Measurements from ENCODE around the gene KRTAP10-5.
"Not testable (repeated sequence)": the region's sequence is repeated elsewhere in the genome, so short reads cannot be mapped to it uniquely, and the experiment has no call there.

The KRTAP10-5 gene, protein sequence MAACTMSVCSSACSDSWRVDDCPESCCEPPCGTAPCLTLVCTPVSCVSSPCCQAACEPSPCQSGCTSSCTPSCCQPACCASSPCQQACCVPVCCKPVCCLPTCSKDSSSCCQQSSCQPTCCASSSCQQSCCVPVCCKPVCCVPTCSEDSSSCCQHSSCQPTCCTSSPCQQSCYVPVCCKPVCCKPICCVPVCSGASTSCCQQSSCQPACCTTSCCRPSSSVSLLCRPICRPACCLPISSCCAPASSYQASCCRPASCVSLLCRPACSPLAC

DNA sequence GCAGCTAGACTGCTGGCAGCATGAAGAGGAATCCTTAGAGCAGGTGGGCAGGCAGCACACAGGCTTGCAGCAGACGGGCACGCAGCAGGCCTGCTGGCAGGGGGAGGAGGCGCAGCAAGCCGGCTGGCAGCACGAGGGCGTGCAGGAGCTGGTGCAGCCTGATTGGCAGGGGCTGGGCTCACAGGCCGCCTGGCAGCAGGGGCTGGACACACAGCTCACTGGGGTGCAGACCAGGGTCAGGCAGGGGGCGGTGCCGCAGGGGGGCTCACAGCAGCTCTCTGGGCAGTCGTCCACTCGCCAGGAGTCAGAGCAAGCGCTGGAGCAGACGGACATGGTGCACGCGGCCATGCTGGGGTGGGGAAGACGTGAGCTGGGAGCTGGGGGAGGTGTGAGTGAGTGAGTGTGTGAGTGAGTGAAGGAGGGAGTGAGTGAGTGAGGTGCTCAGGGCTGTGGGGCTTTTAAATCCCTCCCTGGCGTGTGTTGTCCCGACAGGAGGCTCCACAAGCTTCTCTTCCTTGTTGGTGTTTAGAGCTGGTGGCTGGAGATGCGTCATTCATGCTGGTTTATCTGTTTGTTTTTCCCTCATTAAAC is at the start of gene KRTAP10-5:
TSS of gene KRTAP10-5 (minus strand) at position 374 of the 591 bp plus-strand sequence. CDS start at position 348, 26 bp downstream.
- FAIRE-seq: not testable (repeated sequence)

DNA sequence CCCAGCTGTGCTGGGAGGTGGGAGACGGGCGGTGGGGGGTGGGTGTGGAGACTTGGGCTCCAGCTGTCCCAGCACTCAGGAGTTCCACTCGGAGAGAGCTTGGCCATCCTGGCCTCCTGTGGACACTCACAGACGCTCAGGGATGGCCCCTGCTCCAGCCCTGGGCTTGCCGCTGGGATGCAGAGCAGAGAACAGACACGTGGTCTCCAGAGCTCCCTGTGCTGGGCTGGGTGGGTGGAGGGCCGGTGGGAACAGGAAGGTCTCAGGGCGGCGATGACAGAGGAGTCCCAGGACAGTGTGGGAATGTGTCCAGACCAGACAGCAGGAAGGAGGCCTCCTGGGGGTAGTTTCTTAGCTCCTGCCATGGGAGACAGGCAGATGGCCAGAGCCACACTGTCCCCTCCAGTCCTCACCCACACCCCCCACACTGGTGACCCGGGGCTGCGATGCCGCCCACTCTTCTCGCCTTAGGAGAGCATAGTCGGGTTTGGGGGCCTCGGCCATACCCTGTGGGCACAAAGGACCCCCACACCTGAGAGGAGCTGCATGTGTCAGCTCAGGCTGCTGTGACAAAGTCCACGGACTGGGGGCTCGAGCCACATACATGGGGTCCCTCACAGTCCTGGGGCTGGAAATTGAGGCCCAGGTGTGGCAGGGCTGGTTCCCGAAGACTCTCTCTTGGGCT is 48.4 kb upstream of the KRTAP10-5 start:
- FAIRE-seq: no peak

GRCh38 chr21:44627831-44628233 is 47.4 kb upstream of the KRTAP10-5 start:
- FAIRE-seq: not testable (repeated sequence)

DNA sequence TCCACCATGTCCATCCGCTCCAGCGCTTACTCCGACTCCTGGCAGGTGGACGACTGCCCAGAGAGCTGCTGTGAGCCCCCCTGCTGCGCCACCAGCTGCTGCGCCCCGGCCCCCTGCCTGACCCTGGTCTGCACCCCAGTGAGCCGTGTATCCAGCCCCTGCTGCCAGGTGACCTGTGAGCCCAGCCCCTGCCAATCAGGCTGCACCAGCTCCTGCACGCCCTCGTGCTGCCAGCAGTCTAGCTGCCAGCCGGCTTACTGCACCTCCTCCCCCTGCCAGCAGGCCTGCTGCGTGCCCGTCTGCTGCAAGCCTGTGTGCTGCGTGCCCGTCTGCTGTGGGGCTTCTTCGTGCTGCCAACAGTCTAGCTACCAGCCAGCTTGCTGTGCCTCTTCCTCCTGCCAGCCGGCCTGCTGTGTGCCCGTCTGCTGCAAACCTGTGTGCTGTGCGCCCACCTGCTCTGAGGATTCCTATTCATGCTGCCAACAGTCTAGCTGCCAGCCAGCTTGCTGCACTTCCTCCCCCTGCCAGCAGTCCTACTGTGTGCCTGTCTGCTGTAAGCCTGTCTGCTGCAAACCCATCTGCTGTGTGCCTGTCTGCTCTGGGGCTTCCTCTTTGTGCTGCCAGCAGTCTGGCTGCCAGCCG is 46.9 kb upstream of the KRTAP10-5 start:
- not testable (repeated sequence) for FAIRE-seq

DNA sequence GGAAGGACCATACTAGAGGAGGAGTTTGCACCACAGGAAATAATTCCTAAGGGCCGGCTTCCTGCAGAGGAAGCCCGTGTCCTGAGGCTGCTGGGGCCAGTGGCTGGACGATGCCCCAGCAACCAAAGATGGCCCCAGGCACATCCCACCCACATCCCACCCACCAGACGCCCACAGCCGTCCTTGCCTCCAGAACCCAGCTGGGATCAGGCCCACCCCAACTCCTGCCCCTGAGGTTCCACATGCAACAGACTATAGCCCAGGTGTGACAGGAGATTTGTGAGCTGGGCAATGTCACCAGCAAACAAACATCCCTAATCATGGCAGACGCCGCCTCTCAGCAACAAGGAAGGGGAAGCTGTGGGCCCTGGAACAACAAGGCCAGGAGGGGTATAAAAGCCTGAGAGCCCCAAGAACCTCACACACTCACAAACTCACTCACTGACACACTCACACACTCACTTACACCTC is 46.3 kb upstream of the KRTAP10-5 start, which contains the start of gene KRTAP10-9:
TSS of gene KRTAP10-9 (plus strand) at position 421 of the 471 bp plus-strand sequence. CDS start 79 bp downstream, outside the sequence.
- FAIRE-seq: no peak

GRCh38 chr21:44626262-44626661 is 45.9 kb upstream of the KRTAP10-5 start:
- no peak for FAIRE-seq

GRCh38 chr21:44625756-44626155 is 45.4 kb upstream of the KRTAP10-5 start:
- no peak for FAIRE-seq

DNA sequence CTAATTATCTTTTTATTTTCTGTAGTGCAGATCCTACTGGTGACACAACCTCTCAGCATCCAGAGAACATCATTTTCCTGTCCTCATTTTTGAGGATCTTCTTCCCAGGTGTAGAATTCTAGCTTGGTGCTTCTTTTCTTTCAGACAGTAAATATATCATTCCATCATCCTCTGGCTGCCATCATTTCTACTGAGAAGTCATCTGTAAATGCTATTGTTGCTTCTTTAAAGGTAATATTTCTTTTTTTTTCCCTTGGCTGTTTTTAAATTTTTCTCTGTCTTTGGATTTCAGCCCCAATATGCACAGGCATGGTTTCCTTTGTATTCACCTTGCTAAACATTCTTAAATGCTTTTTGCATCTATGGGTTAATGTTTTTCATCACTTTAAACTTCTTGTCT is 43.2 kb upstream of the KRTAP10-5 start:
- no peak for FAIRE-seq

DNA sequence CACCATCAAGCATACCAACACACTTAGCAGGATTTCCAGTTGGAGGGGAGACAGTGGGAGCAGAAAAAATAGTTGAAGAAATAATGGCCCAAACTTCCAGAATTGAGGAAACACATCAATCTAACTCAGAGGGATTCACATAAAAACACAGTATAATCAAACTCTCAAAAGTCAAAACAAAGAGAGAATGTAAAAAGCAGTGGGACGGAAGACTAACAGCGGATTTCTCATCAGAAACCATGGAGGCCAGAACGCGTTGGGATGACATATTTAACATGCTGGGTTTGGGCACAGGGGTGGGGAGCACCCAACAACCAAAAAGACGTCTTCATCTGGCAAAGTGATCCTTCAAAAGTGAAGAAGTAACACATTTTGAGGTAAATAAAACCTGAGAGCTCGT is 39.5 kb upstream of the KRTAP10-5 start:
- FAIRE-seq: no peak

DNA sequence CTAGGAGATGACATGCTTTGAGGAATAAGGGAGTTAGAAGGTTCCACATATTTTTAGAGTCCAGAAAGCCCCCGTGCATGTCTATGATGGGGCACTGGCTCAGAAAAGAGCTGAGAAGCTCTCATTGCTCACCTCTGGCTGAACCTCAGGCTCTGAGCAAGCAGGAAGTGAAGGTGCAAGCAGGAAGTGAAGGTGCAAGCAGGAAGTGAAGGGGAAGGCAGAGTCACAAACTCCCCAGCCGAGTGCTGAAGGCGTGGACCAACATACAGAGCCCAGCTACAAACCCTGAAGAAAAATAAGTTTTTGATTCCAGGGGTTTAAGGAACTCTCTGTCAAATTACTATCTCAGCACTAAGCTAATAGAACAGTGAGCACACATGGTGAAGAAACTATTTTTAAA is 38.5 kb upstream of the KRTAP10-5 start:
- FAIRE-seq: no peak

DNA sequence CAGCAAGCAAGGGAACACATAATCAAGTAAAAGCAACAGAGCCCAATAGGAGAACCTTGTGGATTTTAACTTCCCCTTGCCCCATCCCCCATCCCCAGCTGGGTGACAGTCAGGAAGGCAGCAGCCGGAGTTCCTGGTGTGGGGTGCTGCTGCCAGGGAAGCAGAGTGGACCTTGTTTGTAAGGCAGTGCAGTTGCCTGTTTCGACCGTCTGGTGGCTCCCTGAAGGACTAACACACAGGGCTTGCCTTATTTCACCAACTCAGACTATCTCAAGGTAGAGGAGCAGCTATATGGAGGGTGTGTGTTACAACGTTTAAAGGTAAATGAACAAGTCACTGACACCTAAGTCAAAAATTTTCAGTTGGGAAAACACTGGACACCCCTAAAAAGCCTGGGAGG is 38.1 kb upstream of the KRTAP10-5 start:
- no peak for FAIRE-seq

GRCh38 chr21:44617071-44617501 is 36.7 kb upstream of the KRTAP10-5 start:
- FAIRE-seq: no peak

DNA sequence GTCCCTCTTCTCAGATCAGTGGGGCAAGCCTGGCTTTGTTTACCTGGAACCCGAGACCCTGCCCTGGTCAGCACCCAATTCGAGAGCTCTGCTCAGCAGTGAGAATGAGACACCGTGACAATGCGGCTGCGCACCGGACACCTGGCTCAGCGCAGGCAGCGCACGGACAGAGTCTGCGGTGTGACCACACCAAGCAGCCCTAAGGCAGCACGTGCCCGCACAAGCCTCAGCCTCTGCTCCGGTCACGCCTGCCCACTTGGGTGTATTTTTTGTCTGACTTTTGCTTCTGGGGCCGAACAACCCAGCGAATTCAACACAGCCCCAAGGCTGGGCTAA is 36.2 kb upstream of the KRTAP10-5 start:
- no peak for FAIRE-seq

DNA sequence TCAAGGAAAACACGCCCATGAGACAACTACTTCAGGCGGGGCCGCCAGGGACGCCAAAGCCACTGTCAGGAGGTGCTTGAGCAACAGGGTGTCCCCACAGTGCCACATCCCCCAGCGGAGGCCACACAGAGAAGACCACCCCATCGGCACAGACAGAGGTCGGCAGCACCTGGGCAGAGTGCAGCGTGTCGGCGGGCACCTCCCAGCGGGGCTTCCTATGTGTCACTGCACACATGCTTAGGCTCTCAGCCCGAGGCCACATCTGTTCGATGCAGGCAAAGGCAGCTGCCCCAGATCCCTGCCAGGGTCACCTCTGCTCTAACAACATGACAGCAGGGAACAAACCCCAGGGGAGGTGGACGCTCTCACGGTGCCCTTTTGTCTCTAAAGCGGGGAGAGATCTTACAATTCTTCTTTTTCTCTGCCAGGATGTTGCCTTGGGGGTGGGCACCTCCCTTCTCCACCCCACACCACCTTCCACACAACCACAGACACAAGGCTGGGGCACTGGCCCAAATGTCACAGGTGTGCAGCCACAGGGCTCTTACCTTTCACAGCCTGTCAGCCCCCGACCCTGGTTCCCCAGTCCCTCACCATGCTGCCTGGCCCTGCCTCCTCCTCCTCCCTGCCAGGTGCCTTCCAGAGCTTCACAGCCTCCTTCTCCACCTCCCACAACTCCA is 35.6 kb upstream of the KRTAP10-5 start:
- no peak for FAIRE-seq

GRCh38 chr21:44615466-44615865 is 35.1 kb upstream of the KRTAP10-5 start:
- FAIRE-seq: no peak

- FAIRE-seq: no peak
Observed at GRCh38 chr21:44614961-44615391, 34.6 kb upstream of the KRTAP10-5 start.

- no peak for FAIRE-seq
Observed at GRCh38 chr21:44614161-44614631, 33.8 kb upstream of the KRTAP10-5 start.

GRCh38 chr21:44613386-44614155 is 33.2 kb upstream of the KRTAP10-5 start:
- no peak for FAIRE-seq

DNA sequence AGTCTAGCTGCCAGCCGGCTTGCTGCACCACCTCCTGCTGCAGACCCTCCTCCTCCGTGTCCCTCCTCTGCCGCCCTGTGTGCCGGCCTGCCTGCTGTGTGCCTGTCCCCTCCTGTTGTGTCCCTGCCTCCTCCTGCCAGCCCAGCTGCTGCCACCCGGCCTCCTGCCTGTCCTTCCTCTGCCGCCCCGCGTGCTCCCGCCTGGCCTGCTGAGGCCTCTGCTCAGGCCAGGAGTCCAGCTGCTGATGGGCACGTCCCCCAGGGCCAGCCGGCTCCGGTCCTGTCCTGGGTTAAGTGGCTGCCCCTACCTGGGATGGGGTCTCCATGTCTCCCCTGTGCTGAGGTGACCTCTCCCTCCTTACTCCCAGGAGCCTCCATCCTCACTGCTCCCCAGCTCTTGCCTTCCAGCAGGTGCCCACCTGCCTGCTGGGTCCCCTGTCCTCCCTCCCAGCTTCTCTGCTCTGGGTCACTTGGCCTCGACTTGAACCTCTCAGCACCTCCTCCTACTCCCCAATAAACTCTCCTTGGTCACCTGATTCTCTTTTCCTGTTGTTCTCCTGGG is 32.3 kb upstream of the KRTAP10-5 start:
- FAIRE-seq: no peak

DNA sequence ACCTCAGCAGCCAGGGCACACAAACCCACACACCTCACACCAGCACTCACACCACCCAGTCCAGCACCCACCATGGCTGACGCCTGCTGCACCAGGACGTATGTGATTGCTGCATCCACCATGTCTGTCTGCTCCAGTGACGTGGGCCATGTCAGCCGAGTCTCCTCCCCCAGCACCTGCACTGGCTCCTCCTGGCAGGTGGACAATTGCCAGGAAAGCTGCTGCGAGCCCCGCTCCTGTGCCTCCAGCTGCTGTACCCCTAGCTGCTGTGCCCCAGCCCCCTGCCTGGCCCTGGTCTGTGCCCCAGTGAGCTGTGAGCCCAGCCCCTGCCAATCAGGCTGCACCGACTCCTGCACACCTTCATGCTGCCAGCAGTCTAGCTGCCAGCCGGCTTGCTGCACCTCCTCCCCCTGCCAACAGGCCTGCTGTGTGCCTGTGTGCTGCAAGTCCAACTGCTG is 31.7 kb upstream of the KRTAP10-5 start, which contains the start of gene KRTAP10-8:
TSS of gene KRTAP10-8 (plus strand) at position 51 of the 458 bp plus-strand sequence. CDS start at position 73, 22 bp downstream.
- no peak for FAIRE-seq

DNA sequence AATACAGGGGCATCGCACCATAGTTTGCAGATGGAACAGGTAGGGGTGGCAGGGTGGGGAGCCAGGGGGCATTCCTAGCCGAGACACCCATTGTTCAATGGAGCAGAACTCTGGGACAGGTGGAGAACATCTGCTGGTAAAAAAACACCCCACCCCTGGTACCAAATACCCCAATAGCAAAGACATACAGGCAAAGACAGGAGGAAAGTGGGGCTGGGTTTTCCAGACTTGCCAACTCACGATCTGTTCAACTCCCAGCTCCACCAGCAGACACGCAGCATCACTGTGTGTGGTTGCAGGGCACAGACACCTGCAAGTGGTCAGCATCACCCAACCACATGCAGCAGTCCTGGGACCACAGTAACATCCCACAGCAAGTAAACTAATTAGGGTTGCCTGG is 31.1 kb upstream of the KRTAP10-5 start:
- no peak for FAIRE-seq

All from colon (tissue), 2 donors.